ENCODE measurements around the gene TMEM229B.

The TMEM229B gene

DNA sequence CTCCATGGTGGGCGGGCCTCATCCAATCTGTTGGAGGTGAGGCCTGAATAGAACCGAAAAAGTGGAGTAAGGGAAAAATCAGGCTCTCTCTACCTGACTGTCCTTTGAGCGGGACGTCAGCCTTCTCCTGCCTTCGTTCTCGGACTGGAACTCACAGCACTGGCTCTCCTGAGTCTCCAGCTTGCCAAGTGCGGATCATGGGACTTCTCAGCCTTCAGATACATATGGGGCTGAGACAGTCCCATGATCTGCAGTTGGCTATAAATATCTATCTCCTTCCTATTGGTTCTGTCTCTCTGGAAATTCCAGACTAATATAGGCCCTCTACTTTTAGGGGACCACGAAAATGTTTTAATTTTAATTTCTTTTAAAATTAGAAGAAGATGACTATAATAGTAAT, 46.8 kb downstream of the TMEM229B start:
- DNase-seq (ENCODE audit: extremely low read depth, low read depth): no peak
- no peak overlapping the region for H3K4me3 ChIP-seq (replicated peaks; ENCODE audit: low read depth, low read length)
- TF ChIP-seq, protein P1, sequence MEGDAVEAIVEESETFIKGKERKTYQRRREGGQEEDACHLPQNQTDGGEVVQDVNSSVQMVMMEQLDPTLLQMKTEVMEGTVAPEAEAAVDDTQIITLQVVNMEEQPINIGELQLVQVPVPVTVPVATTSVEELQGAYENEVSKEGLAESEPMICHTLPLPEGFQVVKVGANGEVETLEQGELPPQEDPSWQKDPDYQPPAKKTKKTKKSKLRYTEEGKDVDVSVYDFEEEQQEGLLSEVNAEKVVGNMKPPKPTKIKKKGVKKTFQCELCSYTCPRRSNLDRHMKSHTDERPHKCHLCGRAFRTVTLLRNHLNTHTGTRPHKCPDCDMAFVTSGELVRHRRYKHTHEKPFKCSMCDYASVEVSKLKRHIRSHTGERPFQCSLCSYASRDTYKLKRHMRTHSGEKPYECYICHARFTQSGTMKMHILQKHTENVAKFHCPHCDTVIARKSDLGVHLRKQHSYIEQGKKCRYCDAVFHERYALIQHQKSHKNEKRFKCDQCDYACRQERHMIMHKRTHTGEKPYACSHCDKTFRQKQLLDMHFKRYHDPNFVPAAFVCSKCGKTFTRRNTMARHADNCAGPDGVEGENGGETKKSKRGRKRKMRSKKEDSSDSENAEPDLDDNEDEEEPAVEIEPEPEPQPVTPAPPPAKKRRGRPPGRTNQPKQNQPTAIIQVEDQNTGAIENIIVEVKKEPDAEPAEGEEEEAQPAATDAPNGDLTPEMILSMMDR (IDR thresholded peaks at IDR 0.05; ENCODE audit: low read depth, low read length, missing control alignments): no peak

DNA sequence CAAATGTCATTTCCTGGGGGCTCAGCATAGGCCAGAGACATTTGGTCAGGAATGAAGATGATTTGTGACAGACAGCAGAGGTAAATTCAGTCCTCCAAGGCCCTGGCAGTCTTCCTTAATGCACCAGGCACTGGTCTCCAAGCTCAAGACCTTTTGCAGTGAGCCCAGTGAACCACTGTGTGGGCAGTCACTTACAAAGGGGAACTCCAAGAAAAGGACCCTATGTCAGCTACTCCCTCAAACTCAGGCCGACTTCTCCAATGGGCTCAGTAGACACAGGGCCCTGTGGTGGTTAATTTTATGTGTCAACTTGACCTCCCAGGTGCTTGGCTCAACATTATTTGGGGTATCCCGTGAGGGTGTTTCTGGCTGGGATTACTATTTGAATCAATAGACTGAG, 47.3 kb downstream of the TMEM229B start:
- no peak for DNase-seq (ENCODE audit: extremely low read depth, low read depth)
- H3K4me3 ChIP-seq (replicated peaks; ENCODE audit: low read depth, low read length): no peak overlapping the region
- TF ChIP-seq, protein P1 (IDR thresholded peaks at IDR 0.05; ENCODE audit: low read depth, low read length, missing control alignments): no peak

DNA sequence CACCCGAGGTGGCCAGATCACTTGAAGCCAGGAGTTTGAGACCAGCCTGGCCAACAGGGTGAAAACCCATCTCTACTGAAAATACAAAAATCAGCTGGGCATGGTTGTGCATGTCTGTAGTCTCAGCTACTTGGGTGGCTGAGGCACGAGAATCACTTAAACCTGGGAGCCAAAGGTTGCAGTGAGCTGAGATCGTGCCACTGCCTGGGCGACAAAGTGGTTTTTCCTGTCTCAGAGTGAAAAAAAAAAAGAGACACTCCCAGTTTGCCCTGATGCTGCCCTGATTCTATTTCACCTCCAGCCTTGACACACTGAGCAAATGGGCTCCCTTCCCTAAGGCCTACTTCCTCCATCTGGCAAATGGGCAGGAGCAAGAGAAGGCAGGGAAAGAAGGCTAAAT, 48.0 kb downstream of the TMEM229B start:
- TF ChIP-seq, protein P1 (IDR thresholded peaks at IDR 0.05; ENCODE audit: low read depth, low read length, missing control alignments): no peak
- DNase-seq (ENCODE audit: extremely low read depth, low read depth): no peak
- H3K4me3 ChIP-seq (replicated peaks; ENCODE audit: low read depth, low read length): no peak overlapping the region

DNA sequence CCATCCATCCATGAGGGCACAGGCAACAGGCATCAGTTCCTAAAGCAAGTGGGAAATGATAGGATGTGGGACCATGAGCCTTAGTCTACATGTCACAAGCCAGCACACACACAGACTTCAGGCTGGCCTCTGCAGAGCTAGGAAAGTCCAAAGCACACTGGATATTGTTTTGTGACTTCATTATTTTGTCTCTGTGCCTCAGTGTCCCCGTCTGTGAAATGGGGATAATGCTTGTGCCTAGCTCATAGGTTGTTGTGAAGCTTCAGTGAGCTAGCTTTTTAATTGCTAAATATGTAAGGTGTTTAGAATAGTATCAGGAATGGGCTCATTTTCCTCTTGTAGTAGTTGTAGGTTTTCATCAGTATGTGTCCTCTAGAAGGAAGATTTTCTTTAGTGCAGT, 49.6 kb downstream of the TMEM229B start:
- H3K4me3 ChIP-seq (replicated peaks; ENCODE audit: low read depth, low read length): no peak overlapping the region
- TF ChIP-seq, protein P1 (IDR thresholded peaks at IDR 0.05; ENCODE audit: low read depth, low read length, missing control alignments): no peak
- DNase-seq (ENCODE audit: extremely low read depth, low read depth): no peak

DNA sequence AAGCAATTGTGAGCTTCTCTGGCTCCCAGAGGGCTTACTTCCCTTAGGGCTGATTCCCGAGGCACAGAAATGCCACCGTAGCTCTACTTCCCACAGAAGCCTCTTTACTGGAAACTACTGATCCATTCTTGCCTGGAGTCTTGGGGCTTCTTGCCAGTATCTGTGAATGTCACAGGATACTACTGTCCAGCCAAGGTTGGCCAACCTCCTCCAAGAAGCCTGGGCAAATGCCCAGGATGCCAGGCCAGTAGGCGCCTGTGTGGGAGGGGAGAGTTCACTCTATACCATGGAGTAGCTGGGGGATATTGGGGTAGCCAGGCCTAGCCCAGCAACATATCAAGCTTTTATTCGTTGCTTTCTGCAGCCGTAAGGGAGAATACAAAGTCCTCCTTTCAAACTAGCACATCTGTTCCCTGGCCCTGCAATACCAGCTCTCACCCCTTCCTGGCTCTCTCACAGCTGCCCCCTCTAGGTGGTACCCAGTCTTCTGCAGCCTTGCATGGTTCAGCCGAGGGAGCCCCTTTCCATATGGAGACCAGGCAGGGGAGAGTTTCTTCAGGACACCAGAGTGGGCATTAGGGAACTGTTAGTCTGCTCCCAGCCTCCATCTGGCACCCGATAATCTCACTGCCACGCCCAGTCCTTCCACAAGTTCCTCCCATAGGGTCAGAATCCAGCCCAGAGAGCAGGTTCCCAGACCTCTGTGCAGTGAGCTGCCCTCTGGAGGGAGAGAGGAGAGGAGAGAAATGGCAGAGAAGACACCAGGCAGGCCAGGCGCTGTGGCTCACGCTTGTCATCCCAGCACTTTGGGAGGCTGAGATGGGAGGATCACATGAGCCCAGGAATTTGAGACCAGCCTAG, 52.3 kb downstream of the TMEM229B start:
- no peak for DNase-seq (ENCODE audit: extremely low read depth, low read depth)
- TF ChIP-seq, protein P1 (IDR thresholded peaks at IDR 0.05; ENCODE audit: low read depth, low read length, missing control alignments): no peak
- no peak overlapping the region for H3K4me3 ChIP-seq (replicated peaks; ENCODE audit: low read depth, low read length)

DNA sequence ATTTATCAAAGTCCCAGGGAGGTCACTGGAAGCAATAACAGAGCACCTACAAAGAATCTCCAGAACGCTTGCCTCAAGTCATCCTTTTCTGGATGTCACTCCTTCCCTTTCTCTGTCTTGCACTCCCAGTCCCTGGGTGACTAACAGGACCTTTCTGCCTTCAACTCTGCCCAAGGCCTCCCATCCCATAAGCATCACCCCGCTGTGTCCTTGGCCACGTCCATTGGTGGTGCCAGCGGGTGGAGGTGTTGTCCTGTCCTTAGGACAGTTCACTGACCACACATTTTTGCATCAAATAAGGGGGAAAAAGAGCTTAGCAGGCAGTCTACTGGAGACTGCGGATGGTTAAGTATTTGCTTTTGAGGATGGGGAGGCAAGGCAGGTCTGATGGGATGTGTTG, 52.9 kb downstream of the TMEM229B start:
- TF ChIP-seq, protein P1 (IDR thresholded peaks at IDR 0.05; ENCODE audit: low read depth, low read length, missing control alignments): no peak
- no peak for DNase-seq (ENCODE audit: extremely low read depth, low read depth)
- no peak overlapping the region for H3K4me3 ChIP-seq (replicated peaks; ENCODE audit: low read depth, low read length)

Measured in HFF-Myc (cell line).